ENCODE results near the gene PIM3.
A peak's percentile ranks its signal among the peaks of the same experiment; 100 is the strongest.

PIM3 gene

GRCh38 chr22:50000587-50001387, 40.2 kb downstream of the PIM3 start:
- peaks cover 3% of the 10 kb centered on the region for H3K27me3 Mint-ChIP-seq
- no peak overlapping the region for H3K27ac Mint-ChIP-seq
- no peaks in the 10 kb centered on the region for H3K9me3 Mint-ChIP-seq (ENCODE audit: low read depth)
- peaks cover 9% of the 10 kb centered on the region for H3K4me1 Mint-ChIP-seq (ENCODE audit: low read depth)
- H3K36me3 Mint-ChIP-seq: no peaks in the 10 kb centered on the region
- H3K4me3 Mint-ChIP-seq: no peak overlapping the region

GRCh38 chr22:50001388-50002231, 41.0 kb downstream of the PIM3 start:
- Mint-ChIP-seq H3K36me3 (no peaks in the 10 kb centered on the region), H3K27me3 (peaks cover 3% of the 10 kb centered on the region), H3K4me1 (ENCODE audit: low read depth) (peaks cover 9% of the 10 kb centered on the region), H3K27ac (no peak overlapping the region), H3K4me3 (no peak overlapping the region), H3K9me3 (ENCODE audit: low read depth) (no peaks in the 10 kb centered on the region)

- H3K4me3 Mint-ChIP-seq: no peak overlapping the region
- H3K27me3 Mint-ChIP-seq: peaks cover 3% of the 10 kb centered on the region
- H3K9me3 Mint-ChIP-seq (ENCODE audit: low read depth): no peaks in the 10 kb centered on the region
- H3K36me3 Mint-ChIP-seq: no peaks in the 10 kb centered on the region
- H3K27ac Mint-ChIP-seq: no peak overlapping the region
- H3K4me1 Mint-ChIP-seq (ENCODE audit: low read depth): peaks cover 9% of the 10 kb centered on the region
Measured at GRCh38 chr22:50002791-50003190, 42.2 kb downstream of the PIM3 start.

- H3K9me3 Mint-ChIP-seq (ENCODE audit: low read depth): no peaks in the 10 kb centered on the region
- no peak overlapping the region for H3K4me3 Mint-ChIP-seq
- no peaks in the 10 kb centered on the region for H3K27me3 Mint-ChIP-seq
- H3K4me1 Mint-ChIP-seq (ENCODE audit: low read depth): no peaks in the 10 kb centered on the region
- H3K36me3 Mint-ChIP-seq: no peaks in the 10 kb centered on the region
- H3K27ac Mint-ChIP-seq: no peak overlapping the region
Measured at GRCh38 chr22:50004918-50005317, 44.3 kb downstream of the PIM3 start.

- Mint-ChIP-seq H3K4me1 (ENCODE audit: low read depth) (peaks cover 9% of the 10 kb centered on the region), H3K27ac (no peak overlapping the region), H3K4me3 (no peak overlapping the region), H3K36me3 (no peaks in the 10 kb centered on the region), H3K9me3 (ENCODE audit: low read depth) (no peaks in the 10 kb centered on the region), H3K27me3 (peaks cover 2% of the 10 kb centered on the region)
Measured at GRCh38 chr22:50007057-50007511, 46.5 kb downstream of the PIM3 start.

GRCh38 chr22:50008151-50009040, 47.8 kb downstream of the PIM3 start:
- Mint-ChIP-seq H3K27me3 (peaks cover 2% of the 10 kb centered on the region), H3K36me3 (no peaks in the 10 kb centered on the region), H3K9me3 (ENCODE audit: low read depth) (no peaks in the 10 kb centered on the region), H3K27ac (no peak overlapping the region), H3K4me1 (ENCODE audit: low read depth) (peaks cover 12% of the 10 kb centered on the region), H3K4me3 (no peak overlapping the region)

- Mint-ChIP-seq H3K4me3 (peak overlapping the region; percentile 20), H3K36me3 (no peaks in the 10 kb centered on the region), H3K27ac (no peak overlapping the region), H3K27me3 (peaks cover 2% of the 10 kb centered on the region), H3K4me1 (ENCODE audit: low read depth) (peaks cover 15% of the 10 kb centered on the region), H3K9me3 (ENCODE audit: low read depth) (no peaks in the 10 kb centered on the region)
Measured at GRCh38 chr22:50009251-50009650, 48.7 kb downstream of the PIM3 start.

- Mint-ChIP-seq H3K27ac (no peak overlapping the region), H3K36me3 (no peaks in the 10 kb centered on the region), H3K9me3 (ENCODE audit: low read depth) (no peaks in the 10 kb centered on the region), H3K4me1 (ENCODE audit: low read depth) (peaks cover 15% of the 10 kb centered on the region), H3K4me3 (peak overlapping the region; percentile 13), H3K27me3 (peaks cover 2% of the 10 kb centered on the region)
Measured at GRCh38 chr22:50009765-50010675, 49.4 kb downstream of the PIM3 start.

GRCh38 chr22:50010676-50011446, 50.3 kb downstream of the PIM3 start:
- Mint-ChIP-seq H3K27ac (no peak overlapping the region), H3K9me3 (ENCODE audit: low read depth) (no peaks in the 10 kb centered on the region), H3K4me3 (peak overlapping the region; percentile 79), H3K4me1 (ENCODE audit: low read depth) (peaks cover 15% of the 10 kb centered on the region), H3K36me3 (no peaks in the 10 kb centered on the region), H3K27me3 (peaks cover 2% of the 10 kb centered on the region)

GRCh38 chr22:50011447-50012210, 51.1 kb downstream of the PIM3 start:
- no peaks in the 10 kb centered on the region for H3K36me3 Mint-ChIP-seq
- H3K9me3 Mint-ChIP-seq (ENCODE audit: low read depth): no peaks in the 10 kb centered on the region
- H3K27me3 Mint-ChIP-seq: peaks cover 2% of the 10 kb centered on the region
- peaks cover 18% of the 10 kb centered on the region for H3K4me1 Mint-ChIP-seq (ENCODE audit: low read depth)
- H3K4me3 Mint-ChIP-seq: peak overlapping the region; percentile 79
- H3K27ac Mint-ChIP-seq: peak overlapping the region; percentile 58

GRCh38 chr22:50012211-50013181, 51.9 kb downstream of the PIM3 start, which contains the start of gene IL17REL:
Gene IL17REL, minus strand, starts transcription at chr22:50012765. Its CDS starts 119 bp downstream, at chr22:50012646.
- H3K4me3 Mint-ChIP-seq: peak within 1 kb of the TSS; percentile 79
- peaks cover 18% of the 10 kb centered on the region for H3K4me1 Mint-ChIP-seq (ENCODE audit: low read depth)
- peaks cover 2% of the 10 kb centered on the region for H3K27me3 Mint-ChIP-seq
- H3K27ac Mint-ChIP-seq: peak within 1 kb of the TSS; percentile 58
- no peaks in the 10 kb centered on the region for H3K9me3 Mint-ChIP-seq (ENCODE audit: low read depth)
- no peaks in the 10 kb centered on the region for H3K36me3 Mint-ChIP-seq

Measured in activated naive CD8-positive, alpha-beta T cell (primary cell).